HG03565 (cell line): Measurements from ENCODE around the gene SPCS3.
"Not testable (repeated sequence)": the region's sequence is repeated elsewhere in the genome, so short reads cannot be mapped to it uniquely, and the experiment has no call there.

Experiments
- ATAC-seq: cut with Tn5 transposase; IDR thresholded peaks from one replicate; pipeline ENCODE4 v1.9.1; 2021; ENCODE audit warnings: mild to moderate bottlenecking, moderate library complexity; ENCODE audit not compliant: unreplicated experiment

SPCS3 gene

DNA sequence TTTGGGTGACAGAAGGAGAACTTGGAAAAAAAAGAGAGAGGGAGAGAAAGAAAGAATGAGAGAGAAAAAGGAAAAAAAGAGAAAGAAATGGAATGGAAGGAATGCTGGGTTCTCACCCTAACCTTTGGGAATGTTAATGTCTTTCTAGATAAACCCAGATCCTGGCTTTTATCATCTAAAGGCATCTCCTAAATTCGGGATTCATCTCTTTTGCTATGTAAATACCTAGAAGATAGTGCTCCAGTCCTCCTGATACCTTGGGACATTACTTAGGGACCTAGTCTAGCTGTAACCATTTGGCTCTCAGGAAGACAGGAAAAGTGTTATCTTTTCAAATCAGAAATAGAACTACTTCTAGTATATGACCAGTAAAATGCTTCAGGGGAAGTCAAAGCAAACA lies 15.8 kb upstream of the SPCS3 start:
- no peak for ATAC-seq

DNA sequence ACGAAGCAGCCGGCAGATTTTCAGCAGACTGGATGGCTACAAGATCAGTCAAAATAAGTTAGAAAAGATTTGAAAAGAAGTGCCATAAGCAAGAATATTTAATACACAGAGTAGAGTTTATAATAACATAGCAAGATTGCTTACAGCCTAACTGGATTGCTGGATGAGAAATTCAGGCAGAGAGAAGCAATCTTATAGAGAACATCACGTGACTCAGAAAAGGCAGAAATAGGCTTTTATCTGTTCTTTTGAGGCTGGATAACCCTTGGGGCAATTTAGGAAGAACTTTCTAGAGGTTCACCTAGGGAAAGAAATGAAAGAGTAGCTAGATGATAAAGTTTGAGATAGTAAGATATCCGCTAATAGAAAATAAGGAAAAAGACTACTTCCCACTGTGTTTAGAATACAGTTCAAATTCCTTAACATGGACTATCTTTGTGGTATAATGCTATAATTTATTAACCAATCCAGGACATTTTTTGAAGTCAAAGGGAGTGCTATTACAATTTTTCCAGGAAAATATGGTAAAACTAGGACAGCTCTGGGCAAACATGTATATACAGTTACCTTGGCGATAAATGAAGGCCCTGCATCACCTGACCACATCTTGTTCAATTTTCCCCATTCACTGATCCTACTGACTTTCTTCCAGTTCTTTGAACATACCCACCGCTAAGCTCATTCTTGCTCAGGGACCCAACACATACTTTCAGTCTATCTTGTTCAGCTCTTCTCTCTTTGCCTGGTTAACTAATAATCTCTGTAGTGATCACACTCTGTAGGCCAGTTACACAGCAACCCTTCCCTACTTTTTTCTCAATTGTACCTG lies 12.7 kb upstream of the SPCS3 start:
- ATAC-seq, result no peak

DNA sequence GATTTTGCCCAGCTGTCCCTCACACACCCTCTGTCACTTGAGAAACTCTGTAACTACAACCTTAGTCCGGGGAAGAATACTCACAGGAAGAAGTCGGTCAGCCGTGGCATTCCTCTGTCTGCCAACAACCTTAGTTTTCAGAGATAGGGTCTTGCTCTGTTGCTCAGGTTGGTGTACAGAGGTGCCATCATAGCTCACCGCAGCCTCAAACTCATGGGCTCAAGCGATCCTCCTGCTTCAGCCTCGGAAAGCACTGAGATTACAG lies 12.2 kb upstream of the SPCS3 start:
- ATAC-seq, result no peak

DNA sequence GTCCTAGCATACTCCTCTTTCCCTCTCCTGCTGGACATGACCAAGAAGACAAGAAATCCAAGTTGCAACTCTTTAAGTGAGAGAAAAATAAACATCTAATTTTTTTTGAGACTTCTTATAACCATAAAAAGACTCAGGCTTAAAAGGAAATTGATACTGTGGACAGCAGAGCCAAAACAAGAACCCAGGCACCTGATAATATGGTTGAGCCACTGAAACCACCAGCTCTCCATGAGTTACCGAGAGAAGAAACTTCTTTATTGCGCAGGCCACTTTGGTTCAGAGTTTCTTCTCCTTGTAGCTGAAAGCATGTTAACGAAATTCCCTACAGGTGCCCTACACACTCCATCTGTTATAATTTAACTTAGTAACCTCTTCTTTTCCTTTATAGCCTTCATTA lies 11.3 kb upstream of the SPCS3 start:
- peak; percentile 35 for ATAC-seq

DNA sequence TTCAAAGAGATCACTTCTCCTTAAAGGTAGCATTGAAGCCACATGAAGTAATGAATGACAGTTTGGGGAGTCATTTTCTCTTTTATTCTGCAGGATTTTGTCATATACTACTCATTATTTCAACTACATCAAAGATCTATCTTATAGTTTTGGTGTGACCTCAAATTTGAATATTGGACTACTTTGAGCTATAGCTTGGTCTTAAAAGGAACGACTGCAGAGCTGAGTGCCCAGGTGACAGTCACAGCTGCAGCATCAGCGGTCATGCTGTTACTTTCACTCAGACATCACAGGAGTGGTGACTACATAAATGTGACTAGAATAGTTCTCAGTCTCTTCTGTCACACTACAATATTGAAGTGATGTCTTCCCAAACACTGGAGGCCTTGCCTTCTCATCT lies 10.7 kb upstream of the SPCS3 start:
- ATAC-seq, result peak; percentile 99

DNA sequence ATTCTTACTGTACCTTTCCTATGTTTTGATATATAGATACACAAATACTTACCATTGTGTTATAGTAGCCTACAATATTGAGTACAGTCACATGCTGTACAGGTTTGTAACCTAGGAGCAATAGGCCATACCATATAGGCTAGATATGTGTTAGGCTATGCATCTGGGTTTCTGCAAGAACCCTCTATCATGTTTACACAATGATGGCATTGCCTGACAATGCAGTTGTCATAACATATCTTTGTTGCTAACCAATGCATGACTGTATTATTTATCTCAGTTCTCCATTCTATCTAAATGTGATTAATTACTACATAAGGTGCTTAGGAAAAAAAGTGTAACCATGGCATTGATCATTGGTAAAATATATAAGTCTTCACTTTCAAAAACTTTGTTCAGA lies 10.0 kb upstream of the SPCS3 start:
- ATAC-seq, result no peak

DNA sequence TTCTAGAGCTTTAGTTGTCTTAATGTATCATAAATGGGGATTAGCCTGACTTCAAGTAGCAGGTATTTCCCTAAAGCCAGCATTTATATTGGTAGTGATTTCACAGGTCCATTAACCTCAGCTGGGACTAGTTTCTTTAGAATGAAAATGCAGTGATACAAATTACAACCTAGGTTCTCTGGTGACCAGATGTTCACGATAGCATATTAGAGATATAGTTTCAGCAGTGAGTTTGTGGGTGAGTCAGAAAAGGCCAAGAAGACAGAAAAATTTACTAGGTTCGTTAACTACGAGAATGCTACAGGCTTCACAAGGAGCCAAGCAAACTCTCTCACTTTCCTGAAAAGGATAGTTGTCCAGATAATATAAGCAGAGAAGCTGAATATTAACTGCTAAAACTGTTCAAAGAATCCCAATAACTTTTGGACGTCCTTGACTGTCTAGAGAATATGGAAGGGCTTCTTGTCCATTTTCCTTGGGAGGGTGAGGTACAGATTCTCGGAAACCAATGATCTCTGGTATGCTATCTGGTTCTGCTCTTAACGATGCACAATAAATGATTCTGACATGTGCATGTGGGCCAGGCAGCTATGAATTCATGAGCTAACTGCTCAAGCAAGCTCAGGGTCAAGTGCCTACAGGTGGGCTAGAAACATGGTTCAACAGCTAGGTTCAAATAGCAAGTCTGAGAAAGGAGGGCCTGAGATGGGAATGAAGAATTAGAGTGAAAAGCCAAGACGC lies 6.0 kb upstream of the SPCS3 start:
- no peak for ATAC-seq

DNA sequence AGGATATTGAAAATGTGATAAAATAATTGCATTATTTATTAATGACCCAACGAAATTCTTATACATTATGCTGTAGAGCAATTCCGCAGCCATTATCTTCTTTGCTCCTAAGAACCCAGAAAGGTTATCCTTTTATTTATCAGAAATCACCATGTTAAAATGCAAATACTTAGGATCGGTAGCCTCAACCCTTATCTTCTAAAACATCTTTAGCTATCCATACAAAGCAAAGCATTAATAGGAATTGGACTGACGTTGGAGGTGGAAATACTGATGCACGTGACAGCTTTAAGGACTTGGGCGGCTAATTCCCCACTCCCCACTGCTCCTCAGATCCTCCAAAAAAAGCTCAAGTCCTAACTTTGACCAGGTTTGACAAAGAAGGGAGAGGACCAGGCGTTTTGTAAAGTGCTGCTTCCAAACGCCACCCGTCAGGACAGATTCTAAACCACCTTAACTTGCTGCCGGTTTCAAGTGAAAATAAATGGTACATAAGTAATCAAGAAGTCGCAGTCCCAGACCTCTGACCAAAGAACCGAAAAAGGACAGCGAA lies 539 bp upstream of the SPCS3 start:
- no peak for ATAC-seq

DNA sequence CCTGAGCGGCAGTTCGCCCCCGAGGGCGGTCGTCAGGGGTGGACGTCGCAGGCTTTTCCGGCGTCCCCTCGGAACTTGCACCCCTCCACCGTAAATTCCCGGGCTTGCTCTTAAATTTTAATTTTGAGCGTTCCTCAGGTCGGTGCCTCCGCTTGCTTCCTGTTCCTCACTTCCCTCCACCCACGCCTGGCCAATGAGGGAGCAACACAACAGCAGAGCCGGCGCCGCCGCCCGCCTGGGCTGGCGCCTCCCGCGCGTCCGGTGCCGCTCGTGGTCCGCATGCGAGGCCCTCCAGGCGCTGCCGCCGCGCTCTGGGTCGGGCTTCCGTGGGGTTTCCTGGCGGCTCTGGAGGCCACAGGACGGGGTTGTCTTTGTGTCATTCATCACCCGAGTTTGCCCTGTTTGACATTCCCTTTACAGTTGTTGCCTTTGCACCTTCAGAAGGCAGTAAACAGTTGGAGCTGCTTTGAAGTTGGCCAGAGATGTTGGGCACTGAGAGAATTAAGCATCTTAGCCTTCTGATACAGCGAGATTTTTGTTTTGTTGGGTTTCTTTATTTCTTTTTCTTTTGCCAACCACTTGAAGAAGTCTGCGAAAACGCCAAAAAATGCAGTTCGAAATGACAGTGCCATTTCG lies 692 bp downstream of the SPCS3 start:
- ATAC-seq, result peak; percentile 70

DNA sequence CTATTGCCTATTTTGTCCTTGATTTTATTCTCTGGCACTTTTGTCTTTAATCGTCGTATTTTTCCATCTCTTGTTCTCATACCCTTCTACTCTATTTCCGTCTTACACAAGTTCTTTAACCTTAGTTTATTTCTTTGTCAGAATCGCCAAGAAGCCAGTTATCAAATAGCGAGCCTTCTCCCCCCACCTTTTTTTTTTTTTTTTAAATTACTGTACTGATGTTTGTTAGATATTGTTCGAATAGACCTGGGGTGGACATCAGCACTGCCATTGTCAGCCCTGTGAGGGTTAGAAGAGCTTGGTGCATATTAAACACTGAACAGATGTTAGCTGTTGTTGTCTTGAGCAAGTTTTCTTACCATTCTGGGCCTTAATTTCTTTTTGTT lies 1.2 kb downstream of the SPCS3 start:
- ATAC-seq, result no peak

DNA sequence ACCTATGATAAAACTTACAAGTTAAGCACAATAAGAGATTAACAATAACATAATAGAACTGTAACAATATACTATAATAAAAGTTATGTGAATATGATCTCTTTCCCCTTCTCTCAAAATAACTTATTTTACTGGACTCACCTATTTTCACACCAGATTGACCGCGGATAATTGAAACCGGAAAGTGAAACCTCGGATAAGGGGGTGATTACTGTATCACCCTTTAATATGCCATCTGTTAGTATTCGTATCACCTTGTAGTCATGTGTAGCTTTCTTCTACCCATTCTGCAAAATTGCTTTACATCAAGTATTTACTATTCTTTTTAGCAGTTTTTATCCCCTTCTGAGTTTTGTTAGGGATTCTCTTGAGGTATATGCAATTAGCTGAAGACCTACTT lies 1.8 kb downstream of the SPCS3 start:
- ATAC-seq, result no peak

DNA sequence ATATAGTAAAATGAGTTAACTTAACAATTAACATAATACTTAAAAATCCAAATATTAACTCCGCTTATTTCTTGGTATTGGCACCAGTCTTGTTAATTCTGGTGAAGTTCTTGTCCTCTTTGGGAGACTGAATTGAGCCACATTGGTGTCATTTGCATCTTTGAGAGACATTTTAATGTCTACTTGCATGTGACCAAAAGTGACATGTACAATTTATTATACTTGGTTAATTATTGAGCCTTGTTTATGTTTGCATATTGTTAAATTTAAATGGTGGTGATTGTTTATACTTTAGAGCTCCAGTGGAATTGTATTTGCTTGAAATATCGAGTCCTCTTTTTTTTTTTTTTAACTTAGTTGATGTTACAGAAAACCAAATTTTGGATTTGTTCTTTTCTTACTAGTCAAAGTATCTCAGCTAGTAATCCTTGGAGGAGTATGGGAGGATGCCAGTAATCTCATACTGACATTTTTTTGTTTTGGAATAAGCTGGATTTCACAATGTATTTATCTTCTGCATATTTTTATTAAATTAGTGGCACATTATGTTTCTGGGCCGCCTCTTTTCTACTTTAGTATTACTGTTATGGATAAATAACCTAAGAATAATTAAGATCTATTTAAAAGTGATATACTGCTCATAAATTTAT lies 3.9 kb downstream of the SPCS3 start:
- no peak for ATAC-seq

DNA sequence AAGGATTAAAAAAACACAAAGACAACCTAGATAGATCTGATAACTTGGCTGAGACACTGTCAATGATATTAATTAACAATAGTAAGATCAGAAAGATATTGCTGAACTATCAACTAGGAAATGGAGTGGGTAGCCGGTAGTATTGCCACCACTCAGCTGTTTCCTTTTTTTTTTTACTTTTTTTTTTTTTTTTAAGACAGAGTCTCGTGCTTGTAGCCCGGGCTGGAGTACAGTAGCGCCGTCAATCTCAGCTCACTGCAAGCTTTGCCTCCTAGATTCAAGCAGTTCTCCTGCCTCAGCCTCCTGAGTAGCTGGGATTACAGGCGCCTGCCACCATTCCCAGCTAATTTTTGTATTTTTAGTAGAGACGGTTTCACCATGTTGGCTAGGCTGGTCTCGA lies 5.1 kb downstream of the SPCS3 start:
- ATAC-seq, result not testable (repeated sequence)

DNA sequence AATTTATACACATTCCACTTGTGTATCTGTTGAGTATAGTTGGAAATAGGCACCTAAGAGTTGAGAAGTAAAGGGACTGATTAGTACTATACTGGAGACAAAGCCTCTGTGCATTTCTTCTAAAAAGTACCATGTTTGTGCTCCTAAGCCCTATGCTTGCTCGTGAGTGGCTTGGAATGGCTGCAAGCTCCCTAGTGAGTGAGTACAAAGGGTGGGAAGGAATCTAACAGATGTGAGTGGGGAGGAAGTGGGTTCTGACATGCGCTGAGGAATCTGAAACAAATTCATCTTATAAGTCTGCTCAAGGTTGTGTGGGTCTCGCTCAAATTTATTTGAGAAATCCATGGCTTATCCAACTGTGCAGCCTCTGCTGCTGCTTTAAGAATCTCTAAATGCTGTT lies 13.3 kb downstream of the SPCS3 start:
- ATAC-seq, result no peak

DNA sequence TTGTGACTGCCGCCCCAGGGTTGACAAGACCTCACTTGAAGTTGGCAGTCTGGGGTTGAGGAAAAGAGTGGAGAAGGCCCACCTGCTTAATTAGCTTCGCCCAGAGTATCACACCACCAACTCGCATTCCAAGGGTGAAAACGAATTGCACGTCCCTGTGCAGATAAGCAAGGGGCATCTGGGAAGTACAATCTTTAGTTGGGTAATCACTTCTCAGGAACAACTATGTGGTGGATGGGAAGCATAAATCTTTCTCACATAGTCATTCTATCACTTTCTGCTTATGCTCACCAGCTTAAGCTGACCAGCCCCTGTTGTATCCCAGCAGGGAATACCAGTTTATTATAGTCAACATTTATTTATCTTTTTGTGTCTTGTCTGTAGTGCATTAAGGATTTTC lies 14.3 kb downstream of the SPCS3 start:
- no peak for ATAC-seq

DNA sequence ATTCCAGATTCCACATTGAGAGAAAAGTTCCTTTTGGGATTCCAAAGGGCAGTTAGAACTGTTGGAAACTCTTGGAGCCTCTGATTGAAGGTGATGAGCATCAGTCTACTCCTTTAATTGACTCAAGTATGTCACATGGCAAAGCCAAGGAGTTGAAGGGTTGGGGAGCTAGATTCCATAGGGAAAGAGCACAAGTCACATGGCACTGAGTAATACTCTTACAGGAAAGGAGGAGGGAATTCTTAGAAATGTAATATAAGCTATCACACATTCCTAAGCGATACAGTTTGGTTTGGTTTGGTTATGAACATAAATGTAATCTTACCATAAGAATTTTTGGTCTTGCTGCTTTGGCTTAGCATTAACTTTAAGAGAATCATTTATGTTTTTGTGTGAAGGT lies 15.7 kb downstream of the SPCS3 start:
- ATAC-seq, result no peak

DNA sequence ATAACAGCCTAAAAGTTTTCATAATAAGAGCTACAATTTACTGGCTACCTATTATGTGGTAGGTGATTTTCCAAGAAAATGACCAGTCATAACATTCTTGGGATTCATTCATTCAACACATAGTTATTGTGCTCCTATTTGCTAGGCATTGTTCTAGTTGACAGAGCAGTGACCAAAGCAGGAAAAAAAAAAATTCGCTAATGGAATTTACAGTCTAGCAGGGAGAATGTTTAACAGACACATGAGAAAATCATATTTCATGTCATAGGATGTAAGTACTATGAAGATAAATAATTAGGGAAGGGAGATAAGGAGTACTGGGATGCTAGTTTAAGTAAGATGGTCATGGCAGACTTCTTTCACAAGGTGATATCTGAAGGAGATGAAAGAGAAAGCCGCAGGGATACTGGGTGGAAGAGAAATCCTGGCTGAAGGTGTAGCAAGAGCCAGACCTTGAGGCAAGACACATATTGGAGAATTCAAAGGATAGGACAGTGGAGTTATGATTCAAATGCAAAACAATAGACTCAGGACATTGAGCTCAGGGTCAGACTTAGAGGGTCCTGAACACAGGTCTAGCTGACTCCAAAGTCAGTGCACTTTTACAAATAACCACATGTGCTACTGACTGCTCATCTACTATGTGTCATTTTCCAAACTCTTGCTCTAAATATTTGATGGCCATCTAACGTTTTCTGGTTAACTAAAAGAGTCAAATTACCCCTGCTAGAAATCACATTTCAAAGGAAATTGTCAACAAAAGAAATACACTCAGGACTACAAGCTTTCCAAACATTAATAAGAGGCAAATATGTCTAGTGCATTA lies 20.4 kb downstream of the SPCS3 start:
- no peak for ATAC-seq

DNA sequence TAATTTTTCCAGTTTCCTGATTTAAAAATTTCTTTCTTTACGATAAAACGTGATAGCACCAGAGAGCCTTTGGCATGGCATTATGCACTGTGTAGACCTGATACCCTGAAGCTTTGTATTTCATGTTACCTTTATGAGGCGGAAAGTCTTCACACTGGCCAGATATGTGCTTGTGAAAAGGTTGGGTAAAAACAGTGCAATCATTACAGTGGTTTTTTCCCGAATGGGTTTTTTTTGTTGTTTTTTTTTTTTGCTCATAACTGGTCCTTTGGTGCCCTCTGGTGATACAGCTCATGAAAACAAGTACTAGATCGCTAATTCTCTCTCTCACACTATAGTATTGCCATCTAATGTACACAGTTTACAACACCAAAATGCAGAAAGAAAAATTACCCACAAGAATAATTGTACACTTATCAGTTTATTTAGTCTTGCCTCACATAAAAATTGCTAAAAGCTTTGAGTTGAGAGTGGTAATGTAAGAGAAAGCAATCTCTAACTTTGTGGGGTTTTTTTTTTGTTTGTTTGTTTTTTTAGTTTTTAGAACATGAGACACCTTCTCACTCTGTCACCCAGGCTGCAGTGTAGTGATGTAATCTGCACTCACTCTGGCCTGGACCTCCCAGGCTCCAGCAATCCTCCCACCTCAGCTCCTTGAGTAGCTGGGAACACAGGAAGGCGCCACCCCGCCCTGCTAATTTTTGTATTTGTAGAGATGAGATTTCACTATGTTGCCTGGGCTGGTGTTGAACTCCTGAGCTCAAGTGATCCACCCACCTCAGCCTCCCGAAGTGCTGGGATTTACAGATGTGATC lies 21.3 kb downstream of the SPCS3 start:
- ATAC-seq, result peak; percentile 70

DNA sequence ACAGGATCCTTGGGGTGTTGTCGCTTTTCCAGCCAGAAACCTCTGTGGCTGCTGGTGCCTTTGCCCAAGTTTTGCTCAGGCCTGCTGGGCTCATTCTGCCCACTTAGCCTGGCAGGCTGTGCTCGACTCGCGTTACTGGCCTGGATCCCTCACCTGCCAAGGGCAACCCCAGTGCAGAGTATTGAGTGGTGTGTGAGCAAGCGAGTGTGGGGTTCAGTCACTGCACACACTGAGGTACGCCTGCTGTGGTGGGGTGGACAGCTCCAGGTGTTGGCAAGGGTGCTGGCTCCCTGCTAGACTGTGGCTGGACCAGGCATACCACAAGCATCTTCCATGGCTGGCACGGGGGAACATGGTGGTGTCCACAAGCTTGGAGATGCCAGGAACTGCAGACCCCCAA lies 22.6 kb downstream of the SPCS3 start:
- ATAC-seq, result no peak

DNA sequence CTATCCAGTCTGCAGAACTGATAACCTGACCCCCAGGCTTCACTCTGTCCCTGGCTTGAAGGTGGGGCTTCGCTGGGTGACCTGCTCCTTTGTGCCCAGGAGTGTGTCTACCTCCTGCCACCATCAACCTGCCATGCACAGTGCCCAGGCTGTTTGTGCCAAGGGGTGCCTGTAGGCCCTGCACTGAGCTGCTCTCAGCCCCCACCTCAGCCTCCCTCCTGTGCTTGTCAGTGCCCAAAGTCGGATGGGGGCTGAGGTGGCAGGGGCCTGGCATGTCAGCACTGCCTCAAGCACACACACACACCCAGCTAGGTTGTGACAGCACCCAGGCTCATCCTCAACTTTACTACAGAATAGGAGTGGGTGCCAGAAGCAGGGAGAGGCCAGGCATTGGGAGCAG lies 23.5 kb downstream of the SPCS3 start:
- no peak for ATAC-seq
